NCI-H460 (cell line): ENCODE measurements around the gene ZNF570. TPM values are rescaled to one million over a fixed set of nuclear protein-coding genes. Genes with fewer than 3 reads are reported as not detected.

ENCODE experiments used
- DNase-seq: peaks from one replicate; pipeline ENCODE4 v3.0.0-alpha.2; 2016; ENCODE audit warnings: low read depth; ENCODE audit errors: extremely low read depth
- polyA plus RNA-seq: library from polyadenylated mRNA; depleted of rRNA; stranded (reverse); fragments of >200 nt; gene quantifications from 2 replicates; pipeline ENCODE4 v1.2.3, GENCODE V29; 2014; cell fraction: nucleus; rRNA removed
- total RNA-seq: library from RNA; depleted of rRNA; stranded (reverse); fragments of >200 nt; shearing (Covaris generic); gene quantifications from 2 replicates; pipeline ENCODE4 v1.2.3, GENCODE V29; 2014; rRNA removed

The ZNF570 gene
- 1.1 and 3.2 TPM in 2 replicates for total RNA-seq
- polyA plus RNA-seq: 0.68 and 4.7 TPM in 2 replicates

GRCh38 chr19:37468961-37469777 is at the start of gene ZNF570:
ZNF570 (plus strand) TSS chr19:37469356; CDS start chr19:37470355, 999 bp downstream.
- peak; percentile 40 for DNase-seq

- DNase-seq: no peak
These were observed 16.5 kb upstream of the ZNF570 start for GRCh38 chr19:37452500-37453245.

- DNase-seq: no peak
These were observed 2.8 kb upstream of the ZNF570 start for GRCh38 chr19:37466277-37466797.

- peak; percentile 70 for DNase-seq
These were observed 2.2 kb upstream of the ZNF570 start, which contains the start of gene ZNF569 for GRCh38 chr19:37466798-37467607. ZNF569 (minus strand) TSS chr19:37467444; CDS start chr19:37444921, 22,523 bp downstream.

GRCh38 chr19:37467608-37468090 is 1.5 kb upstream of the ZNF570 start:
- no peak for DNase-seq

- no peak for DNase-seq
These were observed 1.1 kb downstream of the ZNF570 start for GRCh38 chr19:37470216-37470615.

- no peak for DNase-seq
These were observed 3.0 kb downstream of the ZNF570 start for GRCh38 chr19:37472165-37472564.

GRCh38 chr19:37484406-37485168 is 15.4 kb downstream of the ZNF570 start:
- no peak for DNase-seq

GRCh38 chr19:37492213-37492612 is 23.1 kb downstream of the ZNF570 start:
- no peak for DNase-seq

GRCh38 chr19:37505958-37506386 is 36.8 kb downstream of the ZNF570 start:
- no peak for DNase-seq

- DNase-seq: peak; percentile 7
These were observed 37.4 kb downstream of the ZNF570 start, which contains the start of gene ZNF793 for GRCh38 chr19:37506387-37507166. ZNF793 (plus strand) TSS chr19:37506939; CDS start chr19:37523440, 16,501 bp downstream.

GRCh38 chr19:37507167-37507464 is 38.0 kb downstream of the ZNF570 start:
- no peak for DNase-seq

- no peak for DNase-seq
These were observed 42.0 kb downstream of the ZNF570 start for GRCh38 chr19:37511186-37511585.

- no peak for DNase-seq
These were observed 42.7 kb downstream of the ZNF570 start for GRCh38 chr19:37511821-37512220.

GRCh38 chr19:37513397-37513796 is 44.2 kb downstream of the ZNF570 start:
- no peak for DNase-seq

- DNase-seq: no peak
These were observed 50.7 kb downstream of the ZNF570 start for GRCh38 chr19:37519890-37520289.

GRCh38 chr19:37537391-37537947 is 68.3 kb downstream of the ZNF570 start:
- DNase-seq: no peak
